DMS153 treated with DMSO at 0.1 percent for 48 hours (cell line): ENCODE data around the gene DSPP.

Source experiments
- DNase-seq: peaks from one replicate; lab custom pipeline; 2025; ENCODE audit not compliant: unreplicated experiment; lab: John Stamatoyannopoulos, UW

The DSPP gene

GRCh38 chr4:87624698-87625097, 16.4 kb downstream of the DSPP start:
- no peak for DNase-seq

- DNase-seq = no peak
Measured at GRCh38 chr4:87631668-87632067, 23.3 kb downstream of the DSPP start.

GRCh38 chr4:87632469-87632868, 24.1 kb downstream of the DSPP start:
- no peak for DNase-seq

- DNase-seq = no peak
Measured at GRCh38 chr4:87633243-87633642, 24.9 kb downstream of the DSPP start.

GRCh38 chr4:87644286-87644685, 36.0 kb downstream of the DSPP start:
- no peak for DNase-seq

GRCh38 chr4:87649980-87650379, 41.7 kb downstream of the DSPP start, which contains the start of gene DMP1:
TSS of gene DMP1 (plus strand) at chr4:87650280. CDS start at chr4:87656493, 6,213 bp downstream.
- DNase-seq = no peak

- DNase-seq = no peak
Measured at GRCh38 chr4:87650938-87651337, 42.6 kb downstream of the DSPP start.

GRCh38 chr4:87651941-87652340, 43.6 kb downstream of the DSPP start:
- DNase-seq = no peak

GRCh38 chr4:87654487-87655044, 46.2 kb downstream of the DSPP start:
- no peak for DNase-seq

- no peak for DNase-seq
Measured at GRCh38 chr4:87657525-87657924, 49.2 kb downstream of the DSPP start.

- DNase-seq = no peak
Measured at GRCh38 chr4:87659247-87659931, 51.1 kb downstream of the DSPP start.

- DNase-seq = no peak
Measured at GRCh38 chr4:87662871-87663270, 54.5 kb downstream of the DSPP start.
